H1 (cell line): ENCODE measurements around the gene WAC.
A peak's percentile ranks its signal among the peaks of the same experiment; 100 is the strongest.

ENCODE experiments used
- ATF2 ChIP-seq: IDR thresholded peaks from 2 replicates; pipeline ENCODE4 v1.6.1; 2012; ENCODE audit warnings: low read length, inconsistent platforms
- CTCF ChIP-seq, 3 experiments: IDR thresholded peaks; 1 replicate in 2 of 3; 2 replicates in 1 of 3; pipeline versions ENCODE4 v1.5.1 to v1.6.1; 2011; ENCODE audit warnings: low read length in 3 of 3, mild to moderate bottlenecking in 3 of 3, inconsistent platforms in 2 of 3, low read depth in 1 of 3, moderate library complexity in 1 of 3; ENCODE audit not compliant: insufficient read depth in 1 of 3; ENCODE audit errors: control extremely low read depth in 1 of 3
- EZH2 ChIP-seq: fragments of 200-600 bp; sonication (generic); IDR thresholded peaks from 2 replicates; pipeline ENCODE4 v1.7.1; 2012; ENCODE audit warnings: low read depth, mild to moderate bottlenecking, moderate library complexity, low read length, inconsistent platforms; ENCODE audit not compliant: severe bottlenecking
- HDAC2 ChIP-seq, 2 experiments: fragments of 300-600 bp in 1 of 2; sonication (generic) in 1 of 2; IDR thresholded peaks; 2 replicates each; pipeline ENCODE4 v1.6.1; 2011 to 2012; ENCODE audit warnings: low read depth in 2 of 2, low read length in 2 of 2, mild to moderate bottlenecking in 2 of 2, moderate library complexity in 2 of 2, borderline replicate concordance in 1 of 2, inconsistent platforms in 1 of 2
- JUN ChIP-seq: IDR thresholded peaks from 2 replicates; pipeline ENCODE4 v1.6.1; 2011; ENCODE audit warnings: low read depth, mild to moderate bottlenecking, improper control_type of control experiment, low read length
- MAX ChIP-seq: IDR thresholded peaks from 2 replicates; pipeline ENCODE4 v1.6.1; 2012; ENCODE audit warnings: inconsistent platforms
- RBBP5 ChIP-seq: IDR thresholded peaks from 2 replicates; pipeline ENCODE4 v1.7.1; 2012; ENCODE audit warnings: low read depth, mild to moderate bottlenecking, inconsistent platforms, low read length, moderate library complexity, borderline replicate concordance
- YY1 ChIP-seq: IDR thresholded peaks from 2 replicates; pipeline ENCODE4 v1.6.1; 2011; ENCODE audit warnings: low read depth, mild to moderate bottlenecking, low read length

- TF ChIP-seq CTCF (IDR thresholded peaks at IDR 0.05; ENCODE audit: control extremely low read depth in 1 of 3, insufficient read depth in 1 of 3, low read depth in 1 of 3, low read length in 3 of 3), result 0 out of 4 replicates have a peak, but pooled peaks of 1 of the 3 experiments have one; percentile 4
- no peak for TF ChIP-seq EZH2
- no peak for TF ChIP-seq JUN
- TF ChIP-seq YY1, result no peak
- no peak for TF ChIP-seq ATF2
- TF ChIP-seq MAX, result no peak
- 0 out of 4 replicates have a peak, but pooled peaks of 1 of the 2 experiments have one; percentile 46 for TF ChIP-seq HDAC2 (IDR thresholded peaks at IDR 0.05; ENCODE audit: borderline replicate concordance in 1 of 2, low read depth in 2 of 2, low read length in 2 of 2)
- no peak for TF ChIP-seq RBBP5
Observed at GRCh38 chr10:28668363-28669226, 135.7 kb downstream of the WAC start.
